HG03571 (cell line): ENCODE results near the gene LUZP2.

ENCODE experiments used
- ATAC-seq: cut with Tn5 transposase; IDR thresholded peaks from one replicate; pipeline ENCODE4 v1.9.1; 2021; ENCODE audit not compliant: unreplicated experiment

The LUZP2 gene

GRCh38 chr11:24496736-24497725, at the start of gene LUZP2:
TSS of gene LUZP2 (plus strand) at chr11:24497053.
- no peak for ATAC-seq

DNA sequence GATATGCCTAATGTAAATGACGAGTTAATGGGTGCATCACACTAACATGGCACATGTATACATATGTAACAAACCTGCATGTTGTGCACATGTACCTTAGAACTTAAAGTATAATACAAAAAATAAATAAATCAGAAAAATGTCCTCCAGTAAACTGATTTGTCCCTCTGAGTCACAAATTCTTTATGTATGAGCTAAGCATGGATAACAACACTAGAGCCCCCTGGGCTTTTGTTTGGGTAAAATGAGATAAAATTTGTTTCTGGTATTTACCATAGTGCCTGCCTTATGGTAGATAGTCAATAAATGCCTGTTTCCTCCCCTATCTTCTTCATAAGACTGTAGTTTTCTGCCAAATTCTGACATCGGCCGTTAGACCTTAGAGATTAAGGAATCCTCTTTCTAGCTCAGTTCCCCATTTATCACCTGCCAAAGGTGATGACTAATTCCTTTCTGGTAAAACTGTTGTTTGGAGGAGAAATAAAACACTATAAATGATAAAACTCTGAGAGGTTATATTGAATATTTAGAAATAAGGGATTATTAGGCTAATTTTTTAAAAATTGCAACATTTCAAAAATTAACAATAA, 43.6 kb upstream of the LUZP2 start:
- ATAC-seq = no peak

DNA sequence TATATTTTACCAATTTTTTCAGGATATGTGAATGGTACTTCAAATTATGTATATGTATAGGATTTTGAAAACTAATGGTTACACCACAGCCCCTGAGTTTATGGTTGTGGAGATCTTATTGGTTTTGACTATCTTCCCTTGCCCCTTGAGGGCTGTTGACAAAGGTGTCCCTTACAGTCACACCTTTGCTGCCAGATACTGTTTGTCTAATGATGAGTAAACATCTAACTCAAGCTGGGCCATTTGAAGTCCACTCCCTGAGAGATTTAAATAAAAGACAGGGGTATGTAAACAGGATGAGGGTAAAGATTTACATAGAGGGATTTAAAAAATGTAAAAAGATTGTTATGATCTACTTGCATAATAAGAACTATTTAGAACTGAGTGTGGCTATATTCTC, 38.9 kb upstream of the LUZP2 start:
- ATAC-seq = no peak

- no peak for ATAC-seq
Observed at GRCh38 chr11:24470431-24470830, 26.4 kb upstream of the LUZP2 start.

- ATAC-seq = no peak
Observed at GRCh38 chr11:24471084-24471483, 25.8 kb upstream of the LUZP2 start.

DNA sequence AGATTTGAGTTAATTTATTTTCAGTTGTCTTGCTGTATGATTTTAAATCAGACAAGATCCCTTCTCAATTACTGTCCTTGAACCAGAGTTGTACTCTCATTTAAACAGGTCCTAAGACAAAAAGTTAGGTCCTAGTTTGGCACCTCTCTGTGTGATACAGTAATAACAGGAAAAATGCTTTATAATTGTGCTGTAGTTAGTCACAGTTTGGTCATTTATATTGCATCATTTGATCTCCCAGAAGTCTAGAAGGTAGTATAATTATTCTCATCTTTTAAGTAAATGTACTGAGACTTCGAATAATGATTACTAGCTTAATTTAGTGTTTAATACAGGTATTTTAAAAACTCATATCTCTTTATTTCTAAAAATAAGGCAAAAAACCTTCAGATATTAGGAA, 18.1 kb upstream of the LUZP2 start:
- ATAC-seq = no peak

DNA sequence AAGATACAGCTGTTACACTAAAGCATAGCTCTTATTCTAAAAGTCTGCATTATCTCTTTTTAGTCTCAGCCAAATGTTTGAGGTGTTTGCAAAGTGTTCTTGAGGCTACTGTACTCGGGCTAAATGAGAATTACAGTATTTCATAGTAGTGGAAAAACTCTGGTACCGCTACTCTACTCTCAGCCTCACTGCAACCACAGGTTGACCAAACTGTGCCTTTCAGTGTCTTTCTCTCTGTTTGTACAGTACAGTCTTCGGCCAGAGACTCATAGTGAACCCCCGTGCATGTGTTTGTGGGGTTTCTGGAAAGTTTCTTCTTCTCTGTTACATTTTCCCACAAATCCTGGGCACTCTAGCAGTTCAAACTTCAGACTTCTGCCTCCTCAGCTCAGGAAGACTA, 7.4 kb upstream of the LUZP2 start:
- no peak for ATAC-seq

DNA sequence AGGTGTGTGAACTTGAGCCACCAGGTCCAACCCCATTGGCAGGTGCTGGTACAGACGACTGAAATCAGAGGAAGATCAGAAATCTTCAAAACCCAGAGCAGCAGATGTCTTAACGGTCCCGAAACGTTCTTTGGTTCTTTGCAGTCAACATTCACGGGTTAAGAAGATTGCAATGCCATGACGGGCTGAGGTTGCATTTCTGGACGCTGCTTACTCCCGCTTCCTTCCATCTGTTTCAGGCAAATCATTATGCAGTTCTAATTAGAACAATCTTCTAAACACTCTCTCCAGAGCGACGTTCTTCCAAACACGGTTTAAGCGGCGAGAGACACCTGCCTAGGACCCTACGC, 492 bp upstream of the LUZP2 start:
- no peak for ATAC-seq

DNA sequence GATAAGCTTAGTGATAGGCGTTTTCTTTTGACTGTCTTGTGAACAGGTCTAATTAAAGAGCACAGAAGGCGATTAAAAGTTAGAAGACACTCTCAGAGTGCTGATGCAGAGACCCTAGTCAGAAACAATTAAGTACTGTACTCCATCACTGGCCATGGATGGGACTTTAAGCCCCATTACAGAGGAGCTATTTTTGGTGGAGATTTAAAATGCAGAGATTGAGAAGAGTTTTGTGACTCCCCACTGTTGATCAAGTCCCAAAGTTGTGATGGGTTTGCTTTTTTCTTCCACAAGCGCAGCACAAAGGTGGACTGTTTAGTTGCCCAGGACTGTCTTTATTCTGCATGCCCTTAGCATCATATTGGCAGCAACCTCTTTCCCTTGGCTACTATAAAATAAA, 978 bp downstream of the LUZP2 start:
- ATAC-seq = no peak

DNA sequence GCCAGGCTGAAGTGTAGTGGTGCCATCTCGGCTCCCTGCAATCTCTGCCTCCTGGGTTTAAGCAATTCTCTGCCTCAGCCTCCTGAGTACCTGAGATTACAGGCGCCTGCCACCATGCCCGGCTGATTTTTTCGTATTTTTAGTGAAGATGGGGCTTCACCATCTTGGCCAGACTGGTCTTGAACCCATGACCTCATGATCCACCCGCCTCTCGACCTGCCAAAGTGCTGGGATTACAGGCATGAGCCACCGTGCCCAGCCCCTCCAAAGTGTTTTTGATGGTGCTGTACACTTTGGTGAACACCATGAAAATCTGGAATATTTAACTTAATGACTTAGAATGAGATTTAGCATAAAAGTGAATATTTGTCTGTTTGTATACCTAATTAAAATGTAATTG, 5.6 kb downstream of the LUZP2 start:
- no peak for ATAC-seq

- no peak for ATAC-seq
Observed at GRCh38 chr11:24509114-24509513, 12.3 kb downstream of the LUZP2 start.

- ATAC-seq = no peak
Observed at GRCh38 chr11:24511511-24511910, 14.7 kb downstream of the LUZP2 start.

DNA sequence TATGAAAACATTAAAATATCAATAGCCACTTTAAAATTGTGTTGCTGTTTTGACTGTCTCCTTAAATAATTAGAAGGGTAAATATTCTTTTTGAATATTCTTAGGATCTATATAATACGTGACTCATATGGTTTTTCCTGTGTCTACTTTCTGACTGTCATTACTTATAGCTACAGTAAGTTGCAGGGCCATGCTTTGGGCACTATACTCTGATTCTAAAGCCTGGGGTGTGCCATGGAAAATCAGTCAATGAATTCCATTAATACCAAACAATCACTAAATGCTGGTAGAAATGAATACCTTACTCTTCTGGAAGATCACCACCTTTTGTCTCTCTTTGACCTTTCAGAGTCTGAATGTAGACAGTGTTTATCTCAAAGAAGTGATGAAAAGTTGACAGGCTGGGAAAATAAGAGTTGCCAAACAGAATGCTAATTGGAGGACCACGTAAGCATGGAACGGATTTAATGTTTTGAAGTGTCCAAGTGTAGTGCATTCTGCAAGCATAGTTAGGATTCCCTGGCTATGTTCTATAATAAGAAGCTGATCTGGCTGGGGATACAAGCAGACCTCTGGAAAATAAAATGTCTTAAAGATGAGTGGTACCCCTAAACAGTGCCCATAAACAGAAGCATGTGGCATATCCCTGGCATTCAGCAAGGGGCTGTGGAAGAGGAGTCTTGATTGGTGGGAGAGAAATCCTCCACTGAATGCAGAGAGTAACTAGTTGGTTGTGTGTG, 16.8 kb downstream of the LUZP2 start:
- ATAC-seq = no peak

DNA sequence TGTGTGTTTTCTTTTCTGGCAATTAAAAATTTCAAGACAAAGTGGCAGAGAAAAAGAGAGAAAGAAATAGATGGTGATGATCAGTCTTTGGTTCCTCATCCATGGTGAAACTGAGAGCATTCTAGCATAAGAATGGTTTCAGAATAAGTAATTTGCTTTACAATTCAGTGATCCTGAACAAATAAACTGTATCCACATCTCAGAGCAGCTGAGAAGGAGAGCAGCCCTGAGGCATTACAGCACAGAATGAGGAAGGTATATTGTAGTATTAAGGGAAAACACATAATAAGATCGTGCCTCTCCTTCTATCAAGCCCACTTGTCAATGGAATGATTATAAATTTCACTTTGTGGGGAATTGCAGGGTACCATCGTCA, 17.4 kb downstream of the LUZP2 start:
- ATAC-seq = no peak

- ATAC-seq = no peak
Observed at GRCh38 chr11:24515632-24516031, 18.8 kb downstream of the LUZP2 start.

- ATAC-seq = no peak
Observed at GRCh38 chr11:24516638-24517037, 19.8 kb downstream of the LUZP2 start.

GRCh38 chr11:24521601-24522000, 24.7 kb downstream of the LUZP2 start:
- ATAC-seq = no peak

- ATAC-seq = no peak
Observed at GRCh38 chr11:24524156-24524555, 27.3 kb downstream of the LUZP2 start.

DNA sequence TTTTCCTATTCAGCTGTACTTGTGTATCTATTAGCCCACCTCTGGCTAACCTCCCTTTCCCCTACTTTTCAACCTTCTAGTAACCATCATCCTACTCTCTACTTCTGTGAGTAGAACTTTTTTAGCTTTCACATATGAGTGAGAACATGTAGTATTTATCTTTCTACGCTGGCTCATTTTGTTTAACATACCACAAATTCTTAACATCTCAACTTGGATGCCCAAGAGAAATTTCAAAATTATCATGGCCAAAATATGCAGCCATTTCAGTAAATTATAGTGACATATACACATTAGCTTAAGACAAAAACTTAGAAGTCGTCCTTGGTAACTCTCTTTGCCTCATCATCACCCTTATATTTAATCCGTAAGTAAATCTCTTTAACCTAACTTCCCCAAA, 34.7 kb downstream of the LUZP2 start:
- ATAC-seq = no peak

DNA sequence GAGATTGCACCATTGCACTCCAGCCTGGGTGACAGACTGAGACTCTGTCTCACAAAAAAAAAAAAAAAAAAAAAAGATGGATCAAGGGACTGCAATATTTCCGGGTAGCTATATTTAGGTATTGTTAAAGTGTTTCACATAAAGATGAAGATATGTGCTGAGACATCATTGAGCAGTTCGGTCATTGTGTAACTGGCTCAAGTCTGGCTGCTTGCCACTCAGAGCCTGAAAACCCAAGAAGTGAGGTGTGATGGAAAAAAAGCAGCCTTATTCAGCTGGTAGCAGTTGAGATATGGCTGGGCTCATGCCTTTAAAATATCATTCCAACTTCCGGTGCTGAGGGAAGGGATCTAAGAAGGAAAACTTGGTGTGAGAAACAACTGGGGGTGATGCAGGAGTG, 46.9 kb downstream of the LUZP2 start:
- ATAC-seq = no peak

DNA sequence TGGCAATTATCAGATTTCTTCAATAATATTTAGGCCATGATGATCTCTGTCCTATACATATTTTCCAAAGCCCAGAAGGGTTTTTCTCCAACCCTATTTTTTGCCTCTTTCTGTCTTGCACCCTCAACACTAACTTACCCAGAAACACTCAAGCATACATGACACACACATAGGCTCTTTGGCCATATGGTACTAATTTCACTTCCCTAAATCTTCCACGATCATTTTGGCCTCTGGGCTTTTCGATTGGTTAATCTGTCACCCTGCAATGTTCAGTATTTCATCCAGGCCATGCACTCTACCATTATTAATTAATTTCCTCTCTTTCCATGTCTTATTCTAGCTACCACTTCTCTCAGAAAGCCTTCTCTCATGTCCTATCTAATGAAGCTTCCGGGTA, 59.8 kb downstream of the LUZP2 start:
- ATAC-seq = no peak

DNA sequence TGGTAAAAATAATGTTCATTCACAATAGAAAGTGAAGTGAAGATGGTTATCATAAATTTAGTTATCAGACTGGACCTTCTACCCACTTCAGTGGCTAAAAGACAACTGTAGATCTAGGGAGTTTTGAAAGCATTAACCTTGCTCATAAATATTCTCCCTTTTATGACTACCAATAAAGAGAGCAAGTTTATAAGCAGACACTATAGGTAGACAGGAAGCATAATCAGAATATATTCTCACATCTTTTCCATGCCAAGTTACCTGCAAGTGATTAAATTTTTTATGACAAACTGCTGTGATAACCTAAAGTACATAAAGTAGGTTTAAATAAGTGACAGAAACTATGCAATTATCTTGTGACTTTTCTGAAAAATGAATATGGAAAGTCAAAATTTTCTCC, 62.5 kb downstream of the LUZP2 start:
- no peak for ATAC-seq
